NCI-H2081 treated with DMSO at 0.1 percent for 48 hours (cell line): Measurements from ENCODE around the gene MUC20.

ENCODE experiments used
- DNase-seq: peaks from one replicate; lab custom pipeline; 2025; lab: John Stamatoyannopoulos, UW

Gene MUC20

DNA sequence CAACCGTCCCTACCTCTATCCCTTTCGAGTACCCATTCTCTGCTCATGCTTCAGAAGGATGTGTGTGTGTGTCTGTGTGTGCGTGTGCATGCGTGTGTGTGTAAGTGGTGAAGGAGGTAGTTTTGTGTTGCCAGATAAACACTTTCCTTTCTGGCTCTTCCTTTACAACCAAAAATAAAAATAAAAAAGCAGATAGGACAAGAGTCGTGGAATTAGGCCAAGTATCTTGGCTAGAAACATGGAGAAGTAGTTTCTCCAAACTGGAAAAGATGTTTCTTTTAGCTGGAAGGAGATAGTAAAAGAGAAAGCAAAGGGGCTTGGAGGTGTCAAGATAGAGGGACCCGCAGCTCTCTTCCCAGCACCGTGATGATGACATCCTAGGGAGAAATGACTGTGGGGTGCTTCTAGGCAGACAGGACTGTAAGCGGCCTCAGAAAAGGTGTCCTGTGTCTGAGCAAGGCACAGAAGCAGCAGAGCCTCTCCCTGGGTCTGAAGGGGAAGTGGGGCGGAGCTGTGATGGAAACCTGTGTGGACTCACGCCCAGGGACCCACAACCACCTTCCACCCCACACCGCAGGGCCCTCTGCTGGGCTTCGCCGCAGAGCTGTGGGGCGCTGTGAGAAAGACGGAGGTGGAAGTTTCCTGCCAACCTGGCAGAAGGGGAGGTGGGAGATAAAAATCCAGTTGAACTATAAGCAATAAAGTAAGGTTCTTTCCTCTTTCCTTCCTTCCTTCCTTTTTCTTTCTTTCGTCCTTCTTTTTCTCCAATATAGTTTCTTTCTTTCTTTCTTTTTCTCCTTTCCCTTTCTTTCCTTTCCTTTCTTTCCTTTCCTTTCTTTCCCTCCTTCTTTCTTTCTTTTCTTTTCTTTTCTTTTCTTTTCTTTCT lies 35.3 kb downstream of the MUC20 start:
- DNase-seq: no peak

- no peak for DNase-seq
Measured at GRCh38 chr3:195757438-195757770, 36.6 kb downstream of the MUC20 start.

- no peak for DNase-seq
Measured at GRCh38 chr3:195757827-195758226, 37.0 kb downstream of the MUC20 start.

DNA sequence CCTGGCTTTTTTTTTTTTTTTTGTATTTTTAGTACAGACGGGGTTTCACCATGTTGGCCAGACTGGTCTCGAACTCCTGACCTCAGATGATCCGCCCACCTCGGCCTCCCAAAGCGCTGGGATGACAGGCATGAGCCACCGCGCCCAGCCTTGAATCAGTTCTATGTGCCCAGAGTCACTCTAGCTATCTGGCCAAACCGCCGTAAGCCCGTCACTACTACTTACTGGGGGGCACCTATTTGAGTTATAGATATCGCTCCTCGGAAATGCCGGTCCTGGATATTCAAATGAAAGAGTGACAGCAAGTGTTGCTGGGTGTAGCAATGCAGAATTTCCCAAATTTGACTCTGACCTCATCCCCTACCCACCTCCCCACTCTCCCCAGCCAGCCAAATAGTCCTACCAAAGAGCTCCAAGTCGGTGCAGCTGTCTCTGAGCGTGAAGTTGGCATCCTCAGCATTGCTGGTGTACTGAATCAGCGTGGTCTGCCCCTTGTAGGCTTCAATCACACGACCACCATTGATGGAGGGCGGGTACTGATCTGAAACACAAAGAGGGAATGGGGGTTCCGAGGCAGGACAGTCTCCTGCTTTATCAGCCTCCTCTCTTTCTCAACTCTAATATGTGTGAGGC lies 38.1 kb downstream of the MUC20 start:
- no peak for DNase-seq

GRCh38 chr3:195760345-195761122 lies 39.8 kb downstream of the MUC20 start:
- DNase-seq: no peak

DNA sequence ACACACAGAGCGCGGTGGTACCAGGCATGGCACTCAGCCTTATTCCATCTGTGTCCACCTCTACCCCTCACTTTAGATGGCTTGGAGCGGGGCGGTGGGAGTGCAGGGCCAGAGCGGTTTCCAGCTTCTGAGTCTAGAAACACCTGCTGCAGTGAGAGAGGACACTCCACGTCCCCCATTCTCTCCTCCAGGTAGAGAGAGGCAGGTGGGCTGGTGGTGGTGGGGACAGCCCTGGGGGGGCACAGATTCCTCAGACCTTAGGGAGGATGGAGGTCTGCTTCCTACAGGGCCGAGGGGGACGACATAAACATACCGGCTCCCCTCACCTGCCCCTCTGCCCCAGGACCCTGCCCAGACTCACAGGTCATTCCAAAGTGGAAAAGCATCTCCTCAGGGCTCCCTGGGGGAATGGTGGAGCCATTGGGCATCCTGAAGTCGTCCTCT lies 40.4 kb downstream of the MUC20 start:
- DNase-seq: no peak

DNA sequence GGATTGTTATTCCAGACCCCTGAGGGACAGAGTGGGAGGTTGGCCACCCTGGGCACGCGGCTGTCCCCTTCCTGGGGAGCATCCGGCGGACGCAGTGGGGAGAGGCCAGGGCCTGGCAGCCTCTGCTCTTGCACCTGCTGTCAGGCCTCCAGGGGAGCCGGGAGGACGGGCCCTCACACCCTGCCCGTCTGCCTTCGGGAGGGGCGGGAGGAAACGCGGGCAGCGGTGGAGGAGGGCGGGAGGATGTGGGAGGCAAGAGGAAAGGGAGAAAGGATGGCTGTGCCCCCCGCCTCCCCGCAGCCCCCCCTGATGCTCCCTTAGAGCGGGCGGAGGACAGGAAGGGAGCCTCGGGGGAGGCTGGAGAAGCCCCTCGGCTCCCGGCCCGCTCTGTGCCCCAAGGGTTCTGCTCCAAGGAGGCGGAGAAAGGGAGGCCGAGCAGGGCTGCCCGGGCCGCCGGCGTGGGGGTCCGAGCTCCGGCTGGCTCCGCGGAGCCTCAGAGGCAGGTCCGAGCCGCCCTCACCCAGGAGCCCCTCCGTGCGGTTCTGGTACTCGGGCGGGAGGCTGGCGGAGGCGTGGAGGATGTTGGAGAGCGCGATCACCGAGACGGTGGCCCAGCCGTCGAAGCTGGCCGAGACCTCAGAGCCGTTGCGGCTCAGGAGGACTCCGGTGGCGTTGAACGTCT lies 40.9 kb downstream of the MUC20 start:
- no peak for DNase-seq

- no peak for DNase-seq
Measured at GRCh38 chr3:195762249-195762585, 41.4 kb downstream of the MUC20 start.

- no peak for DNase-seq
Measured at GRCh38 chr3:195762611-195763010, 41.8 kb downstream of the MUC20 start.

DNA sequence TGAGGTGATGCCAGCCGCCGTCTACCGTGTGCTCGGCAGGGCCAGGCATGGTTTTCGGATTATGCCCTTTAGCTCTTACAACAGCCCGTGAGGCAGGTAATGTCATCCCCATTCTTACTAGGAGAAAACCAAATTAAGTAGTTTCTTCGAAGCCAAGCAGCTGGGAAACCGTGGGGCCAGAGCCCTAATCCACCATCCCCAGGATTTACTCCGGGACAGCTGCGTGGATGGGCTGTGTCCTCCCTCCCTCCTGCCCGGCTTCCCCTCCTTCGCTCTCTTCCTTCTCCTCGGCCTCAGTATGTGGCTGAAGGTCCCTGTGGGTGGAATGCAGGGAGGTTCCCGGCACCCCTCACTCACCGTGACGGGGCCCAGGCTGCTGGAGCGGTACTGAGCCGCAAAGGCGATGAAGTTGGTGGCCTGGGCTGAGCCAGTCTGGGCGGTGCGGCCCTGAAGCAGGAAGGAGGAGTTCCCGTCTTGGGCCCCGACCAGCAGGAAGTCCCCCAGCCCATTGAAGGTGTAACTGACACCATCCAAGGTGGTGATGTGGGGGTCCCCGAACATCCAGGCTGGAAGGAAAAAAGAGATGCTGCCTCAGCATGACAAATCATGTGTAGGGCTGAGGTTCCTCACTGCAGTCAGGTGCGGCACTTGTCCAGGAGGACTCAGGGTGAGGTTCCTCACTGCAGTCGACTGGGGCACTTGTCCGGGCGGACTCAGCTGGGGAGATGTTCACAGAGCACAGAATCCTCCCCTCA lies 42.5 kb downstream of the MUC20 start:
- no peak for DNase-seq

- DNase-seq: no peak
Measured at GRCh38 chr3:195763843-195764825, 43.4 kb downstream of the MUC20 start.

DNA sequence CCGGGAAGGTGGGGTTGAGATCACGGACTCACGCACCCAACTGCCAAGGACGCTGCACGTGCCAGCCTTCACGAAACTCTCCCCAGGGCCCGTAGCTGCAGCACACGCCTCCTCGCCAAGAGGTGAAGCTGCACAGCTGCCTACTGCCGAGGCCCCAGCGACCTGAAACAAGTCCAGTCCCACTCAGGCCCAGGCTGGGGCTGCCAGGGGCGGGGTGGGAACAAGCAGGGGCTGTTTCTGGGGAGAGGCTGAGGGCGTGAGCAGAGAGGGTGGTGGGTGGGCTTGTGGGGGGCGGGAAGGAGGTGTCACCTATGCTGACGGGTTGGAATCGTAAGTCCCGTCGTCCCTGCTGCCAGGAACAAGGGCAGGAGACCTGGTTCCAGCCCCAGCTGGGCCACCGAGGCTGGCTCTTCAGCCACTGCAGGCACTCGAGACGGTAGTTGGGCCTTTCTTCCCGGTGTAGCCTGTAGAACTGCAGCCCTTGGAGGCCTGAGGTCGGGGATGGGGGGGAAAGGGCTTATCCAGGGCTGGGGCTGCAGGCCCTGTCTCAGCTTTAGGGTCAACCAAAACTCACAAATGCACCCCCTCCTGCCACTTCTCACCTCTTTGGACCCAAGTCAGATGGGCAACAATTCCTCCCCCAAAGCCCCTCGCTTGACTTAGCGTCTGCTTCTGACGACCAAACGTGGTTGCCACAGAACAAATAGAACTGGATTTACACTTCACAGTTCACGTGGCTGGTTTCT lies 44.4 kb downstream of the MUC20 start:
- no peak for DNase-seq

- no peak for DNase-seq
Measured at GRCh38 chr3:195766671-195767070, 45.9 kb downstream of the MUC20 start.

- no peak for DNase-seq
Measured at GRCh38 chr3:195767792-195768191, 47.0 kb downstream of the MUC20 start.

GRCh38 chr3:195768414-195768813 lies 47.6 kb downstream of the MUC20 start:
- DNase-seq: no peak

- DNase-seq: no peak
Measured at GRCh38 chr3:195768831-195769303, 48.1 kb downstream of the MUC20 start.

GRCh38 chr3:195769551-195769950 lies 48.8 kb downstream of the MUC20 start:
- DNase-seq: no peak

DNA sequence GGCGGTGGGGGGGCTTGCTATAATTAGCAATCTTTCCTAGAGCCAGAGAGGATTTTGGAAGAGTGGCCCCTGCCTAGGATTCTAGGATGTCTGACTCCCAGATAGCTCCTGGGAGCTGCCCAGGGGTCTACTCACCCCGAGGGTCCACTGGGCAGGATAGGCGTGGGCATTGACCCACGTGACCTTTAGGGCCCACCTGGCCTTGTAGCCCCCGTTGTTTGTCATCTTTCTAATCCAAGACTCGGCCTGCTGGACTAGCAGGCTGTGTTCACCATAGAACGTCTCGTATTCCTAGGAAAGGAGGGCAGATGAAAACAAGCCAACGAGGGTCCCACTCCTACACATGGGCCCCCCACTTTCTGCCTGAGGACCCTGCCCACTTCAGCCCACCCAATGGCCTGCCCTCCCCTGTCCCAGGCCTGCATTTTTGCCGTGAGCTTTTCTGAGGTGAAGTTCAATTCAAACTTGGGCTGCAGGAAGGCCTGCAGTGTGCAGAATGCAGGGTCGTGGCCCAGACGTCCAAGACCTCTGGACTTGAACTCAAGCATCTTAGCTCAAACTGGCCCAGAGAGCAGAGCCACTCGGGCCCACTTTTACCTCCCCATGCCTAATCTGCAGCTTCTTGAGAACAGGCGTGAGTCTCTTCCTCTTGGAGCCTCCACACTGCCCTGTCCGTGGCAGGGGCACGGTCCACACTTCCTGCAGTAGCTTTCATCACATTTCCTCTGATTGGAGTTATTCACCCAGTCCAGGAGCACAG lies 49.5 kb downstream of the MUC20 start:
- DNase-seq: no peak
